HepG2 (cell line): ENCODE measurements around the gene CFAP97. TPM values are rescaled to one million over a fixed set of nuclear protein-coding genes. Genes with fewer than 3 reads are reported as not detected.

Source experiments
- CBFB ChIP-seq: sonication (generic); formaldehyde crosslinking; IDR thresholded peaks from 2 replicates; pipeline ENCODE4 v1.4.0; 2020; ENCODE audit warnings: missing genetic modification reagents
- ETV5 ChIP-seq: IDR thresholded peaks from 2 replicates; pipeline ENCODE4 v1.6.1; 2018; ENCODE audit warnings: missing biosample characterization, missing genetic modification reagents, inconsistent platforms, borderline replicate concordance
- FOXK1 ChIP-seq: sonication (generic); formaldehyde crosslinking; IDR thresholded peaks from 2 replicates; pipeline ENCODE4 v1.4.0; 2020; ENCODE audit warnings: low read depth, missing genetic modification reagents, borderline replicate concordance
- HOXA7 ChIP-seq: sonication (generic); formaldehyde crosslinking; IDR thresholded peaks from 2 replicates; pipeline ENCODE4 v1.8.1; 2022; ENCODE audit warnings: mild to moderate bottlenecking, missing genetic modification reagents, moderate library complexity
- KAT2B ChIP-seq: fragments of 150-350 bp; IDR thresholded peaks from 2 replicates; pipeline ENCODE4 v1.6.1; 2014; ENCODE audit warnings: low read depth, low read length, borderline replicate concordance
- SKI ChIP-seq: fragments of 450-650 bp; IDR thresholded peaks from one replicate; pipeline ENCODE4 v1.6.1; 2018; ENCODE audit warnings: mild to moderate bottlenecking; ENCODE audit not compliant: partially characterized antibody
- SMARCE1 ChIP-seq: fragments of 450-650 bp; IDR thresholded peaks from 2 replicates; pipeline ENCODE4 v1.6.1; 2017; ENCODE audit warnings: borderline replicate concordance
- SRSF9 ChIP-seq: fragments of 200-400 bp; formaldehyde crosslinking; IDR thresholded peaks from 2 replicates; pipeline ENCODE4 v1.6.1; 2018; ENCODE audit warnings: borderline replicate concordance, mild to moderate bottlenecking, low read depth, low read length; ENCODE audit not compliant: insufficient read depth, poor library complexity, severe bottlenecking
- ZNF225 ChIP-seq: sonication (generic); formaldehyde crosslinking; IDR thresholded peaks from 2 replicates; pipeline ENCODE4 v1.4.0; 2020; ENCODE audit warnings: mild to moderate bottlenecking, missing genetic modification reagents
- ZNF235 ChIP-seq: sonication (generic); formaldehyde crosslinking; IDR thresholded peaks from 2 replicates; pipeline ENCODE4 v1.8.1; 2023; ENCODE audit warnings: mild to moderate bottlenecking, missing genetic modification reagents, borderline replicate concordance
- ZNF251 ChIP-seq: sonication (generic); formaldehyde crosslinking; IDR thresholded peaks from 2 replicates; pipeline ENCODE4 v1.9.0; 2021; ENCODE audit warnings: mild to moderate bottlenecking, missing genetic modification reagents
- ZNF33A ChIP-seq: sonication (generic); formaldehyde crosslinking; IDR thresholded peaks from 2 replicates; pipeline ENCODE4 v1.5.1; 2020; ENCODE audit warnings: missing genetic modification reagents, mild to moderate bottlenecking, moderate library complexity, borderline replicate concordance
- ZNF34 ChIP-seq: sonication (generic); formaldehyde crosslinking; IDR thresholded peaks from 2 replicates; pipeline ENCODE4 v1.4.0; 2020; ENCODE audit warnings: mild to moderate bottlenecking, missing genetic modification reagents, borderline replicate concordance
- ZNF562 ChIP-seq: sonication (generic); formaldehyde crosslinking; IDR thresholded peaks from 2 replicates; pipeline ENCODE4 v1.8.0; 2022; ENCODE audit warnings: missing genetic modification reagents, borderline replicate concordance
- ZNF589 ChIP-seq: sonication (generic); formaldehyde crosslinking; conservative IDR thresholded peaks from 2 replicates; pipeline ENCODE4 v1.8.0; 2022; ENCODE audit warnings: mild to moderate bottlenecking, moderate library complexity, missing genetic modification reagents
- ZNF790 ChIP-seq: sonication (generic); formaldehyde crosslinking; IDR thresholded peaks from 2 replicates; pipeline ENCODE4 v1.8.0; 2022; ENCODE audit warnings: missing genetic modification reagents, mild to moderate bottlenecking, borderline replicate concordance
- polyA plus RNA-seq, 8 experiments: library from polyadenylated mRNA; depleted of rRNA in 3 of 8; stranded (reverse) in 7 of 8; unstranded in 1 of 8; fragments of >200 nt; fragmentation: Illumina TruSeq in 4 of 8; extraction: Trizol in 4 of 8; gene quantifications; 2 replicates each; pipeline versions ENCODE4 v1.2.1 to v1.2.3, GENCODE V29; 2011 to 2016; ENCODE audit warnings: low read depth in 4 of 8, missing spikeins in 1 of 8, mixed read lengths in 1 of 8; ENCODE audit not compliant: insufficient read depth in 1 of 8
- total RNA-seq, 5 experiments: library from RNA; depleted of rRNA; stranded (reverse); fragments of >200 nt; fragmentation: Illumina TruSeq; extraction: Trizol; gene quantifications; 2 replicates each; pipeline ENCODE4 v1.2.3, GENCODE V29; 2016; ENCODE audit warnings: low read depth in 1 of 5
- TF ChIP-seq, protein P1 (sequence below): sonication (generic); formaldehyde crosslinking; IDR thresholded peaks from 2 replicates; pipeline ENCODE4 v1.8.0; 2022; ENCODE audit warnings: missing genetic modification reagents, mild to moderate bottlenecking, borderline replicate concordance
- TF ChIP-seq, protein P2 (sequence below): sonication (generic); formaldehyde crosslinking; IDR thresholded peaks from 2 replicates; pipeline ENCODE4 v1.5.1; 2020; ENCODE audit warnings: missing genetic modification reagents, mild to moderate bottlenecking, borderline replicate concordance
- TF ChIP-seq, protein P3 (sequence below): IDR thresholded peaks from 2 replicates; pipeline ENCODE4 v1.6.1; 2016; ENCODE audit warnings: low read depth, control low read depth
- TF ChIP-seq, protein P4 (sequence below): sonication (generic); formaldehyde crosslinking; IDR thresholded peaks from 2 replicates; pipeline ENCODE4 v1.4.0; 2020; ENCODE audit warnings: missing genetic modification reagents, borderline replicate concordance
- TF ChIP-seq, protein P5 (sequence below): sonication (generic); formaldehyde crosslinking; IDR thresholded peaks from 2 replicates; pipeline ENCODE4 v1.5.1; 2020; ENCODE audit warnings: missing genetic modification reagents, mild to moderate bottlenecking, borderline replicate concordance

Gene CFAP97
- total and polyA plus RNA-seq, 2 of the 13 experiments (the other 11 are each of a cell fraction or from before 2014, with no cell fraction given) = 32.1 to 44.4 TPM

DNA sequence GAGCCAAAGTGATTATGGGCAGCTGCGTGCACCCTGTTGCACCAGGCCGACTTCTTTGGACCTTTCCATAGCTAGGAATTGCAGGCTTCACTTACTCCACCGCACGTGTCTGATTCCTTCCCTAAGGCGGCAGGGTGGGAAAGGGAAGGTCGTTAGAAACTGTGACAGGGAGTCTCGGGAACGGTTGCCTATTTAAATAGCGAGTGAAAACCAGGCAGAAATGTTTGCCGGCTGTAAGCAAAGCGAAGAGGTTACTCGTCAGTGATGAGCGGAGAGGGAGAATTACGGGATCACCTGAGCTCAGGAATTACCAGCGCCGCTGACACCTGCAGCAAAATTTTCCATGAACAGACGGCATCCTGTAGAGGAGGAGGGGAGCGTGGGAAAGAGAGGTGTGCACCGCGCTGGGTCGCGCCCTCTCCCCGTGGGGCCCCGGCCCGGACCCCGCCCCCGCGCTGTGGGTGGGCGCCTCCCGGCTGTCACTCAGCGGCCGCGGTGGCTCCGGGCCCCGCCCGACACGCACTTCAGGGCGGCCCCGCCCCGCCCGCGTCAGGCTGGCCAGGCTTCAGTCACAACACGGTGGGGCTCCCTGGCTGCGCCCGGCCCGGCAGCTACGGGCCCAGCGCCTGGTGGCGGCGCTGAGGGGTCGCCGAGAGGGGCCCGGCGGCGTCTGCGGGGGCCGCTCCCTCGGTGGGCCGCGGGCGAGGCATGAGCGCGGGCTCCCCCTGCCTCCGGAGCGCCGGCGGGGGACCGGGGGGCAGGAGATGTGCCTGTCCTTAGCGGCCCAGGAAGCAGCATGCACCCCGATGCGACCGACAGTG is 5.4 kb upstream of the CFAP97 start, which contains the start of gene SNX25 (continued):
- TF ChIP-seq KAT2B (no peak), ZNF34 (CRISPR knock-in tag) (no peak), ZNF33A (CRISPR knock-in tag) (no peak), ZNF225 (CRISPR knock-in tag) (no peak), ETV5 (CRISPR knock-in tag) (peak; percentile 11; the same call in 1 of the 2 replicates), ZNF589 (CRISPR knock-in tag) (no peak), HOXA7 (no peak), ZNF790 (CRISPR knock-in tag) (no peak; the same call in 1 of the 2 replicates), SKI (peak; percentile 80), ZNF562 (no peak), ZNF235 (CRISPR knock-in tag) (no peak), CBFB (CRISPR knock-in tag) (no peak), SMARCE1 (no peak), FOXK1 (CRISPR knock-in tag) (peak; percentile 2; the same call in 1 of the 2 replicates), SRSF9 (no peak), ZNF251 (CRISPR knock-in tag) (no peak)
- TF ChIP-seq, protein P1, sequence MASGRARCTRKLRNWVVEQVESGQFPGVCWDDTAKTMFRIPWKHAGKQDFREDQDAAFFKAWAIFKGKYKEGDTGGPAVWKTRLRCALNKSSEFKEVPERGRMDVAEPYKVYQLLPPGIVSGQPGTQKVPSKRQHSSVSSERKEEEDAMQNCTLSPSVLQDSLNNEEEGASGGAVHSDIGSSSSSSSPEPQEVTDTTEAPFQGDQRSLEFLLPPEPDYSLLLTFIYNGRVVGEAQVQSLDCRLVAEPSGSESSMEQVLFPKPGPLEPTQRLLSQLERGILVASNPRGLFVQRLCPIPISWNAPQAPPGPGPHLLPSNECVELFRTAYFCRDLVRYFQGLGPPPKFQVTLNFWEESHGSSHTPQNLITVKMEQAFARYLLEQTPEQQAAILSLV = no peak
- TF ChIP-seq, protein P2, sequence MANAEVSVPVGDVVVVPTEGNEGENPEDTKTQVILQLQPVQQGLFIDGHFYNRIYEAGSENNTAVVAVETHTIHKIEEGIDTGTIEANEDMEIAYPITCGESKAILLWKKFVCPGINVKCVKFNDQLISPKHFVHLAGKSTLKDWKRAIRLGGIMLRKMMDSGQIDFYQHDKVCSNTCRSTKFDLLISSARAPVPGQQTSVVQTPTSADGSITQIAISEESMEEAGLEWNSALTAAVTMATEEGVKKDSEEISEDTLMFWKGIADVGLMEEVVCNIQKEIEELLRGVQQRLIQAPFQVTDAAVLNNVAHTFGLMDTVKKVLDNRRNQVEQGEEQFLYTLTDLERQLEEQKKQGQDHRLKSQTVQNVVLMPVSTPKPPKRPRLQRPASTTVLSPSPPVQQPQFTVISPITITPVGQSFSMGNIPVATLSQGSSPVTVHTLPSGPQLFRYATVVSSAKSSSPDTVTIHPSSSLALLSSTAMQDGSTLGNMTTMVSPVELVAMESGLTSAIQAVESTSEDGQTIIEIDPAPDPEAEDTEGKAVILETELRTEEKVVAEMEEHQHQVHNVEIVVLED (CRISPR knock-in tag) = no peak
- TF ChIP-seq, protein P3, sequence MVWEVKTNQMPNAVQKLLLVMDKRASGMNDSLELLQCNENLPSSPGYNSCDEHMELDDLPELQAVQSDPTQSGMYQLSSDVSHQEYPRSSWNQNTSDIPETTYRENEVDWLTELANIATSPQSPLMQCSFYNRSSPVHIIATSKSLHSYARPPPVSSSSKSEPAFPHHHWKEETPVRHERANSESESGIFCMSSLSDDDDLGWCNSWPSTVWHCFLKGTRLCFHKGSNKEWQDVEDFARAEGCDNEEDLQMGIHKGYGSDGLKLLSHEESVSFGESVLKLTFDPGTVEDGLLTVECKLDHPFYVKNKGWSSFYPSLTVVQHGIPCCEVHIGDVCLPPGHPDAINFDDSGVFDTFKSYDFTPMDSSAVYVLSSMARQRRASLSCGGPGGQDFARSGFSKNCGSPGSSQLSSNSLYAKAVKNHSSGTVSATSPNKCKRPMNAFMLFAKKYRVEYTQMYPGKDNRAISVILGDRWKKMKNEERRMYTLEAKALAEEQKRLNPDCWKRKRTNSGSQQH (CRISPR knock-in tag) = peak; percentile 40; the same call in 1 of the 2 replicates
- TF ChIP-seq, protein P4, sequence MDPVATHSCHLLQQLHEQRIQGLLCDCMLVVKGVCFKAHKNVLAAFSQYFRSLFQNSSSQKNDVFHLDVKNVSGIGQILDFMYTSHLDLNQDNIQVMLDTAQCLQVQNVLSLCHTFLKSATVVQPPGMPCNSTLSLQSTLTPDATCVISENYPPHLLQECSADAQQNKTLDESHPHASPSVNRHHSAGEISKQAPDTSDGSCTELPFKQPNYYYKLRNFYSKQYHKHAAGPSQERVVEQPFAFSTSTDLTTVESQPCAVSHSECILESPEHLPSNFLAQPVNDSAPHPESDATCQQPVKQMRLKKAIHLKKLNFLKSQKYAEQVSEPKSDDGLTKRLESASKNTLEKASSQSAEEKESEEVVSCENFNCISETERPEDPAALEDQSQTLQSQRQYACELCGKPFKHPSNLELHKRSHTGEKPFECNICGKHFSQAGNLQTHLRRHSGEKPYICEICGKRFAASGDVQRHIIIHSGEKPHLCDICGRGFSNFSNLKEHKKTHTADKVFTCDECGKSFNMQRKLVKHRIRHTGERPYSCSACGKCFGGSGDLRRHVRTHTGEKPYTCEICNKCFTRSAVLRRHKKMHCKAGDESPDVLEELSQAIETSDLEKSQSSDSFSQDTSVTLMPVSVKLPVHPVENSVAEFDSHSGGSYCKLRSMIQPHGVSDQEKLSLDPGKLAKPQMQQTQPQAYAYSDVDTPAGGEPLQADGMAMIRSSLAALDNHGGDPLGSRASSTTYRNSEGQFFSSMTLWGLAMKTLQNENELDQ (CRISPR knock-in tag) = no peak
- TF ChIP-seq, protein P5, sequence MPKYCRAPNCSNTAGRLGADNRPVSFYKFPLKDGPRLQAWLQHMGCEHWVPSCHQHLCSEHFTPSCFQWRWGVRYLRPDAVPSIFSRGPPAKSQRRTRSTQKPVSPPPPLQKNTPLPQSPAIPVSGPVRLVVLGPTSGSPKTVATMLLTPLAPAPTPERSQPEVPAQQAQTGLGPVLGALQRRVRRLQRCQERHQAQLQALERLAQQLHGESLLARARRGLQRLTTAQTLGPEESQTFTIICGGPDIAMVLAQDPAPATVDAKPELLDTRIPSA = no peak
